Thyroid gland (tissue), 4 donors: ENCODE data around the gene S100Z.

Experiments
- CTCF ChIP-seq, 6 experiments: fragments of 200-600 bp in 3 of 6; fragments of 450-650 bp in 3 of 6; sonication (generic) in 3 of 6; IDR thresholded peaks; one replicate each; pipeline ENCODE4 v1.5.1; 2016 to 2019; ENCODE audit warnings: antibody characterized with exemption in 6 of 6, mild to moderate bottlenecking in 2 of 6, inconsistent platforms in 1 of 6, moderate library complexity in 1 of 6
- POLR2A ChIP-seq, 2 donors: fragments of 450-650 bp; IDR thresholded peaks; one replicate each; pipeline ENCODE4 v1.6.1; 2017; ENCODE audit warnings: antibody characterized with exemption in 2 of 2, mild to moderate bottlenecking in 2 of 2, moderate library complexity in 1 of 2

GRCh38 chr5:76867827-76868693, 18.2 kb downstream of the S100Z start:
- TF ChIP-seq CTCF (IDR thresholded peaks at IDR 0.05) = peak; percentile 43 to 89 (median 86)
- TF ChIP-seq POLR2A (IDR thresholded peaks at IDR 0.05) = no peak
